Lower leg skin (tissue), 3 donors: Measurements from ENCODE around the gene ZNF503.

ENCODE experiments used
- CTCF ChIP-seq, 3 donors: fragments of 450-650 bp; IDR thresholded peaks; one replicate each; pipeline ENCODE4 v1.5.1; 2016; ENCODE audit warnings: antibody characterized with exemption in 3 of 3, mild to moderate bottlenecking in 3 of 3, moderate library complexity in 2 of 3
- POLR2A ChIP-seq, 2 donors: fragments of 450-650 bp; IDR thresholded peaks; one replicate each; pipeline ENCODE4 v1.6.1; 2016 to 2017; ENCODE audit warnings: antibody characterized with exemption in 2 of 2, mild to moderate bottlenecking in 1 of 2, moderate library complexity in 1 of 2

GRCh38 chr10:75422913-75423312 is 21.3 kb upstream of the ZNF503 start:
- no peak for TF ChIP-seq POLR2A (IDR thresholded peaks at IDR 0.05)
- no peak for TF ChIP-seq CTCF (IDR thresholded peaks at IDR 0.05)
